HG03060 (cell line): Measurements from ENCODE around the gene FHOD1.

Source experiments
- ATAC-seq: cut with Tn5 transposase; IDR thresholded peaks from one replicate; pipeline ENCODE4 v1.9.1; 2021; ENCODE audit warnings: low read depth, moderate number of reproducible peaks; ENCODE audit not compliant: unreplicated experiment

The FHOD1 gene

GRCh38 chr16:67211674-67212073 lies 35.6 kb downstream of the FHOD1 start:
- no peak for ATAC-seq

- no peak for ATAC-seq
Observed at GRCh38 chr16:67210069-67210937, 37.0 kb downstream of the FHOD1 start.

DNA sequence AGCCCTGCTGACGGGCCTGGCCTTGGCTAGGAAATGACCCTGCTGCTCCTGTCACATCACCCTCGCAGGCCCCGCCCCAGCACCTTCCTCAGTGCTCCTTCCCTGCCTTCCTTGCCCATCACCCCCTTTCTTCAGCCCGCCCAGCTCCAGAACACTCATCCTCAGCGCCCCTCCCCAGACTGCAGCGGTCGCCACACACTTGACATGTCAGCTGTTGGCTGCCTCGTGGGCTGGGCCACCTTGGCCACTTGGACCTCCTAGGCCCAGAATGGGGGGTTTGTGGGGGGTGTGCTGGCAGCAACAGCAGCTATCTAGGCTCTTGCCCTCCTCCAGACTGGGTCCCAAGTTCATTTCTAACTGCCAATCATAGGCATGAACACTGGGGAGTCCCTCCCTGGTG lies 37.7 kb downstream of the FHOD1 start:
- ATAC-seq, result no peak

DNA sequence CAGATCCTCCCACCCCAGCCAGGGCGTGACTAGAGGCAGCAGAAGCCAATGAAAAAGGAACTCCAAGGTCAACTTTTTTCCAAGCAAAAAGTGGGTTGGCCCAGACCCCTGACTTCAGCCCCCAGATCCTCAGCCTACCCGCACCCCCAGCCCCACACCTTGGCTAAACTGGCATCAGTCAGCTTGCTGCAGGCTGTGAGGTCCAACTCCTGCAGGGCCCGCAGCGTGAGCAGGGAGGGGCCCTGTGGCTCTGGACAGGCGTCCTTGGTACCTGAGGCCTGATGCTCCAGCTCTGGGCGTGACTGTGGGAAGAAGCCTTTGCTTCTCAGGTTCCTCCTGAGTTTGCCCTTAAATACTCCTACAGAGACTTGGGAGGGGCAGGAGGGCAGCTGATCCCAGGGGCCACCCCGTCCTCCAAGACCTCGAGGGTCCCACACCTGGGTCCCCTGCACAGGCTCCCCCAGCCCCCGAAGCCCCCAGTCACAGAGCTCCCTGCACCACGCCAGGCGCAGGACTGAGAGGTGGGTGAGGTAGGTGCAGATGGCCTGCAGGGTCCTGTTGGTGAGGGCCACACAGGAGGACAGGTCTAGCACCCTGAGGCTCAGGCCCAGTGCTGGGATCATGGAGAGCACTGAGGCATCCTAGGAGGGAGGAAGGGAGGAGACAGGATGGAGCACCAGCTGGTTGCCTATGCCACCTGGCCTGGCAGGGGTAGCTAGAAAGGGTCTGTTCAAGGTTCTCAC lies 39.0 kb downstream of the FHOD1 start:
- no peak for ATAC-seq

- no peak for ATAC-seq
Observed at GRCh38 chr16:67207249-67208091, 39.8 kb downstream of the FHOD1 start.

DNA sequence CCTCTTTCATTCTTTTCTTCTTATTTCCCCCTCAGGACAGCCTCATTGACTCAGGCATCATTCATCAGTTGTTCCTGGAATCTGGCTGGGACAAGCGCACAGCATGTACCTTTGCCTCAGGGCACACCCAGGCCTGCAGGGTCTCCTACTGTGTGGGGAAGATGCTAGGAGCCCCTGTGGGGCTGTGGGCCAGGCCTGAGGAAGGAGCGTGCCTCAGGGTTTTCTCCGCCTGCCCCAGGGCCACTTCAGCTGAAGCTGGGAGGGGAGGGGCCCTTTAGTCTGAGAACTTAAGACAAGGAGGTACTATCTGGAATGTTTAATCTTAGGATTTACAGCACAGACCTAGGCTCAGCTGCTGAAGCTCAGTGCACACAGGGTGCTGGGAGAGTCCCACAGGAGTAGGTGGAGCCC lies 40.4 kb downstream of the FHOD1 start:
- ATAC-seq, result no peak

GRCh38 chr16:67206129-67206837 lies 41.0 kb downstream of the FHOD1 start:
- no peak for ATAC-seq

DNA sequence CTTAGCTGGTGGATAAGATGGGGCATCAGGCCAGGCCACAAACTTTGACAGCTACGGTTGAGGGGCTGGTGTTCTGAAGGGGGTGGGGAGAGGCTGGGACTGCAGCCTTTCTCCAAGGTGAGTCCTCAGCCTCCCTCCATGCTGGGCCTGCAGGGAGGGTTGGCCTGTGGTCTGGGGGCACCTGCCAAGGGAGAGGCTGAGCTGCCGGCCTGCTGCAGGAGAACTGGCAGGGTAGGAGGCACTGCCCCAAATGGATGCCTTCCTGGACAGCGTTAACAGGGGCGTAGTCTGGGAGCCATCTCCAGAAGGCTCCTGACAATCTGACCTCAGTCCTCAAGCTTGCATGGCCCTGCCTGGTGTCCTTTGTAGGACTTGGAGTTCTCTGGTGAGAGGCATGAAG lies 43.2 kb downstream of the FHOD1 start:
- no peak for ATAC-seq

- ATAC-seq, result no peak
Observed at GRCh38 chr16:67202956-67203493, 44.3 kb downstream of the FHOD1 start.

GRCh38 chr16:67202426-67202825 lies 44.9 kb downstream of the FHOD1 start:
- ATAC-seq, result no peak

GRCh38 chr16:67201411-67202345 lies 45.6 kb downstream of the FHOD1 start:
- ATAC-seq, result no peak

GRCh38 chr16:67200491-67200890 lies 46.8 kb downstream of the FHOD1 start:
- ATAC-seq, result no peak

- no peak for ATAC-seq
Observed at GRCh38 chr16:67199808-67200198, 47.5 kb downstream of the FHOD1 start.

GRCh38 chr16:67199011-67199807 lies 48.1 kb downstream of the FHOD1 start, which contains the start of gene ELMO3:
Gene ELMO3, plus strand, starts transcription at chr16:67199131. Its CDS starts 196 bp downstream, at chr16:67199327.
- no peak for ATAC-seq

DNA sequence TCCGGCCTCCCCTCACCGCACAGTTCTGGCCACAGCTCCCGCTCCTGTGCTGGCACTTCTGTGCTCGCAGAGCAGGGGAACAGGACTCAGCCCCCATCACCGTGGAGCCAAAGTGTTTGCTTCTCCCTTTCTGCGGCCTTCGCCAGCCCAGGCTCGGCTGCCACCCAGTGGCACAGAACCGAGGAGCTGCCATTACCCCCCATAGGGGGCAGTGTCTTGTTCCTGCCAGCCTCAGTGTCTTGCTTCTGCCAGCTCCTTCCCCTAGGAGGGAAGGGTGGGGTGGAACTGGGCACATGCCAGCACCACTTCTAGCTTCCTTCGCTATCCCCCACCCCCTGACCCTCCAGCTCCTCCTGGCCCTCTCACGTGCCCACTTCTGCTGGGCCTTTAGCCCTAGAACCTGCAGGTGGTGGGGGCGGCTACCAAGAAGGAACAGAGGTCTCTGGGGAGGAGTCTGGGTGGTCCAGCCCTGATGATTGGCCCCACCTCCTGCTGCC lies 49.0 kb downstream of the FHOD1 start:
- ATAC-seq, result no peak

DNA sequence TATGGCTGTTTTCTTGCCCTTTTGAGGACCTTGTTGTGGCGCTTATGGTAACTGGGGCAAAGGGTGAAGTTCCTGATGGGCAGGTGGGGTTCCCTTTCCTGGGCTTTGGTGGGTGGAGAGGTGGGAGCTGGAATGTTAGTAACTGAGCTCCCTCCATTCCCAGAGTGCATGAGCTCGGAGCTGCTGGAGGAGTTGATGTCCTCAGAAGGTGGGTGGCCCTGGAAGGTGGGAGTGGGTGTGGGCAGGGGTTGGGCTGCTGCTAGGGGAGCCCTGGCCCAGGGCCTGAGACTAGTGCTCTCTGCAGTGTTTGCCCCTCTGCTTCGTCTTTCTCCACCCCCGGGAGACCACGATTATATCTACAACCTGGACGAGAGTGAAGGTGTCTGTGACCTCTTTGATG lies 49.6 kb downstream of the FHOD1 start:
- no peak for ATAC-seq

DNA sequence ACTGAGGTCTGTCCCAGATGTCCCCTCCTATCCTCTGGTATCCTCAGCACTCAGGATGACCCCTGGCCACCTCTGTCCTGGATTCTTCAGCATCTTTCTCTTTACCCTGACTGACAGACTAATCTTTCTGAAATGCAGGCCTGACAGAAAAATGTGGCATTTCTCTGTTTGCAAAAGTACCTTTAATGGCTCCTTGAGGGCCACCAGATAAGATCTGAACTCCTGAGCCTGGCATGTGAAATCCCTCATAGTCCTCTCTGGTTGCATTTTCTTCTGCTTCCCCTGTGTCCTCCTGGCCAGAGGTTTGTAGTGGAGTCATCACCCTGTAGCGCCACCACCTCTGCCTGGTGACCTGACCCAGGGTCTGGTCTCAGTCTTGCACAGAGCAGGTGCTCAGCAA lies 50.4 kb downstream of the FHOD1 start:
- ATAC-seq, result no peak

DNA sequence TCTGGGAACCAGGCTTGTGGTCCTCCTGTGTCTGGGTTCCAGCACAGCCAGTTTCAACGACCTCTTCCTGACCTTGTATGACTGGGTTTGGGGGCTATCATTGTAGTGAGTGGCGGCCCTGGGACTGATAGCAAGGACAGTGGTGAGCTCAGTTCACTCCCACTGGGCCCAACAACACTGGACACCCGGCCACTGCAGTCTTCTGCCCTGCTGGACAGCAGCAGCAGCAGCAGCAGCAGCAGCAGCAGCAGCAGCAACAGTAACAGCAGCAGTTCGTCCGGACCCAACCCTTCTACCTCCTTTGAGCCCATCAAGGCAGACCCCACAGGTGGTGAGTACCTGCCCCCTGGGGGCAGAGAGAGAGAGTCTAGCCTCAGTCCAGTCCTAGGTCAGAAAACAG lies 51.6 kb downstream of the FHOD1 start:
- ATAC-seq, result no peak
